Liver (tissue), 9 donors: ENCODE measurements around the gene ZFYVE26. TPM values are rescaled to one million over a fixed set of nuclear protein-coding genes. Genes with fewer than 3 reads are reported as not detected.

Experiments
- DNase-seq: peaks from one replicate; pipeline ENCODE4 v3.0.0-alpha.2; 2017; ENCODE audit warnings: low spot score
- H3K27ac ChIP-seq, 2 donors: one replicate each; pipeline ENCODE4 v1.7.0; 2013; ENCODE audit warnings: inconsistent platforms in 2 of 2, low read length in 2 of 2, control low read depth in 1 of 2, low read depth in 1 of 2, mild to moderate bottlenecking in 1 of 2
- H3K27me3 ChIP-seq, 4 donors: one replicate each; pipeline versions ENCODE4 v1.6.1 to v1.7.0; 2013; ENCODE audit warnings: low read length in 3 of 4, inconsistent platforms in 1 of 4, mild to moderate bottlenecking in 1 of 4, moderate library complexity in 1 of 4; ENCODE audit not compliant: control insufficient read depth in 4 of 4, insufficient read depth in 4 of 4
- H3K36me3 ChIP-seq, 4 donors: one replicate each; pipeline versions ENCODE4 v1.6.1 to v1.7.0; 2013; ENCODE audit warnings: low read length in 3 of 4, mild to moderate bottlenecking in 3 of 4, low read depth in 1 of 4, moderate library complexity in 1 of 4; ENCODE audit not compliant: control insufficient read depth in 4 of 4, insufficient read depth in 3 of 4
- H3K4me1 ChIP-seq, 4 donors: one replicate each; pipeline versions ENCODE4 v1.6.1 to v1.7.0; 2013; ENCODE audit warnings: low read length in 3 of 4, mild to moderate bottlenecking in 3 of 4, moderate library complexity in 1 of 4; ENCODE audit not compliant: control insufficient read depth in 4 of 4, insufficient read depth in 4 of 4
- H3K4me3 ChIP-seq, 3 donors: one replicate each; pipeline versions ENCODE4 v1.6.1 to v1.7.0; 2013; ENCODE audit warnings: low read length in 3 of 3, control low read depth in 1 of 3, low read depth in 1 of 3, mild to moderate bottlenecking in 1 of 3
- H3K9ac ChIP-seq, 2 donors: one replicate each; pipeline ENCODE4 v1.7.0; 2013; ENCODE audit warnings: low read length in 2 of 2, mild to moderate bottlenecking in 2 of 2, moderate library complexity in 2 of 2, control low read depth in 1 of 2, low read depth in 1 of 2
- H3K9me3 ChIP-seq, 4 donors: one replicate each; pipeline versions ENCODE4 v1.6.1 to v1.7.0; 2013; ENCODE audit warnings: low read length in 3 of 4; ENCODE audit not compliant: control insufficient read depth in 4 of 4
- ATF3 ChIP-seq: IDR thresholded peaks from 2 replicates; pipeline ENCODE4 v1.6.1; 2016; ENCODE audit warnings: antibody characterized with exemption
- CTCF ChIP-seq: fragments of 150-350 bp; IDR thresholded peaks from 2 replicates; pipeline ENCODE4 v1.5.1; 2017; ENCODE audit warnings: improper control_type of control experiment, low read depth, low read length; ENCODE audit not compliant: missing input control
- EGR1 ChIP-seq, 2 donors: IDR thresholded peaks; 2 replicates each; pipeline ENCODE4 v1.6.1; 2016 to 2018; ENCODE audit warnings: antibody characterized with exemption in 2 of 2, low read depth in 2 of 2
- FOXA1 ChIP-seq: IDR thresholded peaks from 2 replicates; pipeline ENCODE4 v1.6.1; 2016; ENCODE audit warnings: antibody characterized with exemption
- FOXA2 ChIP-seq: IDR thresholded peaks from 2 replicates; pipeline ENCODE4 v1.6.1; 2016; ENCODE audit warnings: antibody characterized with exemption
- GABPA ChIP-seq, 2 donors: IDR thresholded peaks in 1 of 2; conservative IDR thresholded peaks in 1 of 2; 2 replicates each; pipeline ENCODE4 v1.6.1; 2016; ENCODE audit warnings: antibody characterized with exemption in 2 of 2, mild to moderate bottlenecking in 1 of 2, moderate library complexity in 1 of 2
- HNF4A ChIP-seq, 2 donors: conservative IDR thresholded peaks; 2 replicates each; pipeline ENCODE4 v1.6.1; 2016; ENCODE audit warnings: antibody characterized with exemption in 2 of 2, mild to moderate bottlenecking in 2 of 2
- HNF4G ChIP-seq: IDR thresholded peaks from 2 replicates; pipeline ENCODE4 v1.6.1; 2016; ENCODE audit warnings: antibody characterized with exemption
- JUND ChIP-seq, 2 donors: IDR thresholded peaks; 2 replicates each; pipeline ENCODE4 v1.6.1; 2016; ENCODE audit warnings: antibody characterized with exemption in 2 of 2
- MAX ChIP-seq: IDR thresholded peaks from 2 replicates; pipeline ENCODE4 v1.6.1; 2016; ENCODE audit warnings: antibody characterized with exemption
- NR2F2 ChIP-seq: IDR thresholded peaks from 2 replicates; pipeline ENCODE4 v1.6.1; 2016; ENCODE audit warnings: antibody characterized with exemption
- RAD21 ChIP-seq, 2 donors: IDR thresholded peaks; 2 replicates each; pipeline ENCODE4 v1.6.1; 2016; ENCODE audit warnings: antibody characterized with exemption in 2 of 2, mild to moderate bottlenecking in 2 of 2
- REST ChIP-seq: IDR thresholded peaks from 2 replicates; pipeline ENCODE4 v1.6.1; 2016; ENCODE audit warnings: antibody characterized with exemption, mild to moderate bottlenecking
- RXRA ChIP-seq, 2 donors: IDR thresholded peaks; 2 replicates each; pipeline ENCODE4 v1.6.1; 2017 to 2018; ENCODE audit warnings: antibody characterized with exemption in 2 of 2, mild to moderate bottlenecking in 1 of 2
- SP1 ChIP-seq: IDR thresholded peaks from 2 replicates; pipeline ENCODE4 v1.6.1; 2018; ENCODE audit warnings: antibody characterized with exemption, mild to moderate bottlenecking
- TAF1 ChIP-seq: conservative IDR thresholded peaks from 2 replicates; pipeline ENCODE4 v1.6.1; 2016; ENCODE audit warnings: antibody characterized with exemption, mild to moderate bottlenecking
- YY1 ChIP-seq: IDR thresholded peaks from 2 replicates; pipeline ENCODE4 v1.6.1; 2016; ENCODE audit warnings: antibody characterized with exemption, mild to moderate bottlenecking
- ZBTB33 ChIP-seq: IDR thresholded peaks from 2 replicates; pipeline ENCODE4 v1.6.1; 2016; ENCODE audit warnings: antibody characterized with exemption
- WGBS: extraction: QIAGEN DNeasy Blood & Tissue Kit; methylation state at CpG from one replicate; pipeline ENCODE4 v1.1.7; 2013; 5-methylcytosine and 5-hydroxymethylcytosine counted together
- polyA plus RNA-seq, 2 donors: library from polyadenylated mRNA; stranded (reverse) in 1 of 2; unstranded in 1 of 2; fragments of 200-250 nt in 1 of 2; fragments of >200 nt in 1 of 2; fragmentation: Nextera tagmentation in 1 of 2; extraction: Ambion mirVana in 1 of 2; gene quantifications; one replicate each; pipeline versions ENCODE4 v1.2.1 to v1.2.3, GENCODE V29; 2013 to 2015
- total RNA-seq, 2 donors: library from RNA; depleted of rRNA; stranded (reverse); fragments of >200 nt; gene quantifications; one replicate each; pipeline ENCODE4 v1.2.3, GENCODE V29; 2014
- donor health status: healthy.
- donor health status: healthy.
- donor health status: healthy.
- donor health status: healthy.
- donor health status: healthy.

The ZFYVE26 gene
- total and polyA plus RNA-seq, 4 donors: 2.4 to 17.2 (median 7.7) TPM

GRCh38 chr14:67749341-67750084 lies 66.9 kb downstream of the ZFYVE26 start:
- no peak for TF ChIP-seq RXRA (IDR thresholded peaks at IDR 0.05)
- TF ChIP-seq REST: no peak
- no peak for TF ChIP-seq HNF4A (conservative IDR thresholded peaks at IDR 0.05)
- no peak for TF ChIP-seq RAD21 (IDR thresholded peaks at IDR 0.05)
- TF ChIP-seq YY1: no peak
- TF ChIP-seq NR2F2: no peak
- TF ChIP-seq FOXA2: no peak
- no peak for TF ChIP-seq ATF3
- no peak for TF ChIP-seq GABPA (IDR thresholded peaks at IDR 0.05 in 1 of 2, conservative IDR thresholded peaks at IDR 0.05 in 1 of 2)
- TF ChIP-seq ZBTB33: no peak
- no peak for TF ChIP-seq HNF4G
- no peak for TF ChIP-seq MAX
- no peak for TF ChIP-seq EGR1 (IDR thresholded peaks at IDR 0.05; ENCODE audit: low read depth in 2 of 2)
- TF ChIP-seq SP1: no peak
- TF ChIP-seq JUND (IDR thresholded peaks at IDR 0.05): no peak
- no peak for TF ChIP-seq FOXA1
- 96% methylated on average over 6 of the region's 6 CpGs for WGBS
- H3K27ac ChIP-seq: no peak overlapping the region

GRCh38 chr14:67748312-67748711 lies 68.1 kb downstream of the ZFYVE26 start:
- Histone ChIP-seq H3K9me3 (no peaks in the 10 kb centered on the region), H3K36me3 (peaks cover 3 to 52% (median 34%) of the 10 kb centered on the region in 4 donors), H3K4me3 (no peak overlapping the region), H3K9ac (no peak overlapping the region), H3K27me3 (no peaks in the 10 kb centered on the region), H3K4me1 (no peaks in the 10 kb centered on the region), H3K27ac (no peak overlapping the region)
- 96% methylated on average over 10 of the region's 10 CpGs for WGBS
- no peak for DNase-seq
- TF ChIP-seq HNF4G (no peak), RAD21 (IDR thresholded peaks at IDR 0.05) (no peak), NR2F2 (no peak), GABPA (IDR thresholded peaks at IDR 0.05 in 1 of 2, conservative IDR thresholded peaks at IDR 0.05 in 1 of 2) (no peak), MAX (no peak), REST (no peak), EGR1 (IDR thresholded peaks at IDR 0.05; ENCODE audit: low read depth in 2 of 2) (no peak), FOXA2 (no peak), ATF3 (no peak), JUND (IDR thresholded peaks at IDR 0.05) (no peak), RXRA (IDR thresholded peaks at IDR 0.05) (no peak), TAF1 (no peak), CTCF (no peak)

More at GRCh38 chr14:67749341-67750084, 66.9 kb downstream of the ZFYVE26 start:
- Histone ChIP-seq H3K9ac (no peak overlapping the region), H3K4me3 (no peak overlapping the region), H3K27me3 (no peaks in the 10 kb centered on the region), H3K36me3 (peaks cover 3 to 63% (median 44%) of the 10 kb centered on the region in 4 donors), H3K9me3 (no peaks in the 10 kb centered on the region), H3K4me1 (no peaks in the 10 kb centered on the region)
- no peak for DNase-seq
